ENCODE data around the gene SETBP1.
A peak's percentile ranks its signal among the peaks of the same experiment; 100 is the strongest.

SETBP1 gene

DNA sequence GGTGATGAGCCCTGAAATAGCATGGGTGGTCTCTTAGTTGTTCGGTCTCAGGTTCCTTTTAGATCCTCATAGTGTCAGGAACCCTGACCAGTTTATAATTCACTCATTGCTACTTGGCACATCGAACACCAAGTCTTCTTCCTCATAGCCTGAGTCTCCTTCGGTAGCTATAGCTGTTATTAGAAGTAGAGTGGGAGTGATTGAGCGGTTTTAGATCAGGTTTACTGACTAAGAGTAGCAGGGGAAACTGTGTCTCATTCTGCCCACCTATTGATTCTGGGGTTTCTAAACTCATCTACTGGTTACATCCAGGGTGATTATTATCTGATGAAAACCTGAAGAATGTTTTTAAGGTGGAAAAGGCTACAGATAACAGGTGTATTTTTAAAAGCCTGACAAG, 114.6 kb downstream of the SETBP1 start:
- Histone ChIP-seq H2BK120ac (ENCODE audit: low read depth, low read length) (no peak overlapping the region), H2BK15ac (ENCODE audit: low read depth, poor library complexity, severe bottlenecking) (no peak overlapping the region), H3K23ac (ENCODE audit: low read length in 2 of 2) (no peak overlapping the region), H3K18ac (ENCODE audit: low read depth in 1 of 2, low read length in 2 of 2) (no peak overlapping the region), H3K36me3 (ENCODE audit: control insufficient read depth in 1 of 2, insufficient read depth in 2 of 2, low read depth in 1 of 2, low read length in 2 of 2) (peaks cover 0 to 14% of the 10 kb centered on the region in 2 experiments), H3K14ac (ENCODE audit: low read length in 2 of 2) (no peak overlapping the region), H3K9me3 (ENCODE audit: control insufficient read depth, low read length) (no peaks in the 10 kb centered on the region), H3K4ac (ENCODE audit: low read depth in 1 of 2, low read length in 2 of 2) (no peak overlapping the region), H3K27me3 (ENCODE audit: control insufficient read depth in 1 of 2, insufficient read depth in 1 of 2, low read length in 2 of 2) (no peaks in the 10 kb centered on the region), H4K91ac (ENCODE audit: low read length) (no peak overlapping the region), H3K4me2 (ENCODE audit: low read length, poor library complexity, severe bottlenecking) (no peak overlapping the region), H3K79me1 (replicated peaks; ENCODE audit: low read length, poor library complexity, severe bottlenecking) (peaks cover 25% of the 10 kb centered on the region), H2AK5ac (ENCODE audit: low read length, severe bottlenecking) (peak overlapping the region; percentile 24), H3K4me1 (ENCODE audit: control insufficient read depth, insufficient read depth, low read depth, low read length) (peaks cover 24% of the 10 kb centered on the region), H2AFZ (ENCODE audit: low read depth, low read length) (no peak overlapping the region), H2BK5ac (ENCODE audit: low read depth, low read length, poor library complexity, severe bottlenecking) (no peak overlapping the region), H2BK12ac (ENCODE audit: low read length in 2 of 2) (no peak overlapping the region), H3K27ac (ENCODE audit: low read length, poor library complexity, severe bottlenecking) (no peak overlapping the region), H3K9ac (ENCODE audit: low read length) (no peak overlapping the region), H3K4me3 (ENCODE audit: insufficient read depth in 1 of 2, low read depth in 1 of 2, low read length in 2 of 2) (no peak overlapping the region), H4K8ac (ENCODE audit: low read length) (no peak overlapping the region)
- 98% methylated on average over 2 of the region's 4 CpGs for WGBS
- no peak for DNase-seq

DNA sequence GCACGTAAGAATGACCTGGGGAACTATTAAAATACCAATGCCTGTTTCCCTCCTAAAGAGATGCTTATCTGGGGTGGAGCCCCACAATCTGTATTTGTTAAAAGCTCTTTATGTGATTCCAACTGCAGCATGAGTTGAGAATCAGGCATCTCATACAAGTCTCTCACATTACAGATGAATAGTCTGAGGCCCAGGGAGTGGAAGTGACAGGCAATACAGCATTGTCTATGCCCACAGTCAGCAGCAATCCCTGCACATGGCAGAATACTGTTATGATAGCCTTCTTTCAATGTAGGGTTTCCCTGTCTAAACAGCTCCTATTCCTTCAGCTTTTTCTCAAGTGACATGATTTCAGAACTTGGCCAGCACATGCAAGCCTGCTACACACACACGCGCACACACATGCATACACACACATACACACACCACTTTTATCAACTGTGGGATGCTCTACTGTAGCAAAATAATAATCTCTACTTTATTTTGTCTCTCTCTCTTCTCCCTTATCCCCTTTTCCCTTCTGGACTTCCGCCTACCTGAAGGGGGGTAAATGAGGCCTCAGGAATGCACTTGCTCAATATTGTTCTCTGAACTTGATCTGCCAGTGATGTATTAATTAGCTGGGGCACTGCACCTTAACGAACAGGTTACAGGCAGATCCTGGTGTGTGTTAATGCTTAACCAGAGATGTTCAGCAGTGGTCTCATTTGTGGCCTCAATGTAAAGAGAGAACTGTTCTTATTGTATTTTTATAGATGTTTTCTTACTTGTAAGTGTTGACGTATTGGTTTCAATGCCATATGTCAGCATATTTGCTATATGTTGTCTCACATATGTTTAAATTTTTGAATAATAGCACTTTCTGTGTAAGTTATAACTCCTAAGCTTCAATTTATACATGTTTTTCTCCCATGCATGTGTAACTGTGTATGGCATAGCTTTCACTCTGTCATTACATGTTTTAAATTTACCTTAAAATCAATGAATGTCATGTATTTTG, 116.0 kb downstream of the SETBP1 start:
- no peaks in the 10 kb centered on the region for H3K9me3 ChIP-seq (ENCODE audit: control insufficient read depth, low read length)
- H3K27ac ChIP-seq (ENCODE audit: low read length, poor library complexity, severe bottlenecking), result no peak overlapping the region
- no peak for DNase-seq
- H3K23ac ChIP-seq (ENCODE audit: low read length in 2 of 2), result no peak overlapping the region
- no peak overlapping the region for H3K9ac ChIP-seq (ENCODE audit: low read length)
- no peak overlapping the region for H4K91ac ChIP-seq (ENCODE audit: low read length)
- no peak overlapping the region for H2BK120ac ChIP-seq (ENCODE audit: low read depth, low read length)
- no peak overlapping the region for H2BK5ac ChIP-seq (ENCODE audit: low read depth, low read length, poor library complexity, severe bottlenecking)
- no peaks in the 10 kb centered on the region for H3K27me3 ChIP-seq (ENCODE audit: control insufficient read depth in 1 of 2, insufficient read depth in 1 of 2, low read length in 2 of 2)
- peaks cover 22% of the 10 kb centered on the region for H3K79me1 ChIP-seq (replicated peaks; ENCODE audit: low read length, poor library complexity, severe bottlenecking)
- peaks cover 0 to 20% of the 10 kb centered on the region in 2 experiments for H3K36me3 ChIP-seq (ENCODE audit: control insufficient read depth in 1 of 2, insufficient read depth in 2 of 2, low read depth in 1 of 2, low read length in 2 of 2)
- 95% methylated on average over 4 of the region's 6 CpGs for WGBS
- no peak overlapping the region for H3K4me2 ChIP-seq (ENCODE audit: low read length, poor library complexity, severe bottlenecking)
- no peak overlapping the region for H2AFZ ChIP-seq (ENCODE audit: low read depth, low read length)
- H3K18ac ChIP-seq (ENCODE audit: low read depth in 1 of 2, low read length in 2 of 2), result peak overlapping the region in 1 of 2 experiments; percentile 5
- no peak overlapping the region for H3K14ac ChIP-seq (ENCODE audit: low read length in 2 of 2)
- no peak overlapping the region for H4K8ac ChIP-seq (ENCODE audit: low read length)
- peaks cover 19% of the 10 kb centered on the region for H3K4me1 ChIP-seq (ENCODE audit: control insufficient read depth, insufficient read depth, low read depth, low read length)
- H3K4ac ChIP-seq (ENCODE audit: low read depth in 1 of 2, low read length in 2 of 2), result no peak overlapping the region
- H3K4me3 ChIP-seq (ENCODE audit: insufficient read depth in 1 of 2, low read depth in 1 of 2, low read length in 2 of 2), result no peak overlapping the region
- H2BK15ac ChIP-seq (ENCODE audit: low read depth, poor library complexity, severe bottlenecking), result no peak overlapping the region
- H2AK5ac ChIP-seq (ENCODE audit: low read length, severe bottlenecking), result no peak overlapping the region
- H2BK12ac ChIP-seq (ENCODE audit: low read length in 2 of 2), result no peak overlapping the region

DNA sequence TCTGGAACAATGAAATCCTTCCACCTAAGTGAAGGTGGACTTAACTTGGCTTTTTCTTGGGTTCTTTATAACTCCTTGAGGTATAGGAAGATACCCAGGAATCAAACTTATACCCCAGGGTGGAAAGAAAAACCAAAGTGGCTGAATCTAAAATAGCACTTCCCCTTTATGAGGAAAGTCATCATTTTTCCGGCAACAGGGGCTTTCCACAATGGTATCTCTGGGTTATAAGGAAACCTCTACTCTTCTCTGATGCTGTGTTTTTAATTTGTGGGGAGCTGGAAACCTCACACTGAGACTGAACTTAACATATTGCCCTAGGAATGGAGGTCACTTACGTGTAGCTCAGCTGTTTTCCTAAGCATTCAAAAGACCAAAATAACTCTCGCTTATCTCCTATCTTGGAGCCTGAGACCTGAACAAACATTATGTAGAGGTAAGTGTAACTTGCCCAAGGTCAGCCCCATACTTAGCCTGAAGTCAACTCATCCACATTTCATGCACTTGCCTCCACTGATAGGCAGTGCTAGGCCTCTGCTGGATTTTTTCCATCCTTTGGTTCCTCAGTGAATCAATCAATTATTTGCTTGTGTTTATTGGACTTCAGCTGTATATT, 117.9 kb downstream of the SETBP1 start:
- Histone ChIP-seq H2BK15ac (ENCODE audit: low read depth, poor library complexity, severe bottlenecking) (no peak overlapping the region), H3K36me3 (ENCODE audit: control insufficient read depth in 1 of 2, insufficient read depth in 2 of 2, low read depth in 1 of 2, low read length in 2 of 2) (peaks cover 0 to 20% of the 10 kb centered on the region in 2 experiments), H3K79me1 (replicated peaks; ENCODE audit: low read length, poor library complexity, severe bottlenecking) (peaks cover 15% of the 10 kb centered on the region), H3K27ac (ENCODE audit: low read length, poor library complexity, severe bottlenecking) (no peak overlapping the region), H2AK5ac (ENCODE audit: low read length, severe bottlenecking) (peak overlapping the region; percentile 65), H2BK120ac (ENCODE audit: low read depth, low read length) (no peak overlapping the region), H3K4me1 (ENCODE audit: control insufficient read depth, insufficient read depth, low read depth, low read length) (peaks cover 13% of the 10 kb centered on the region), H4K91ac (ENCODE audit: low read length) (no peak overlapping the region), H3K23ac (ENCODE audit: low read length in 2 of 2) (no peak overlapping the region), H3K4me3 (ENCODE audit: insufficient read depth in 1 of 2, low read depth in 1 of 2, low read length in 2 of 2) (no peak overlapping the region), H3K27me3 (ENCODE audit: control insufficient read depth in 1 of 2, insufficient read depth in 1 of 2, low read length in 2 of 2) (no peaks in the 10 kb centered on the region), H2AFZ (ENCODE audit: low read depth, low read length) (no peak overlapping the region), H3K14ac (ENCODE audit: low read length in 2 of 2) (no peak overlapping the region), H2BK5ac (ENCODE audit: low read depth, low read length, poor library complexity, severe bottlenecking) (no peak overlapping the region), H2BK12ac (ENCODE audit: low read length in 2 of 2) (no peak overlapping the region), H4K8ac (ENCODE audit: low read length) (peak overlapping the region; percentile 5), H3K9me3 (ENCODE audit: control insufficient read depth, low read length) (no peaks in the 10 kb centered on the region), H3K4ac (ENCODE audit: low read depth in 1 of 2, low read length in 2 of 2) (no peak overlapping the region), H3K4me2 (ENCODE audit: low read length, poor library complexity, severe bottlenecking) (no peak overlapping the region), H3K18ac (ENCODE audit: low read depth in 1 of 2, low read length in 2 of 2) (no peak overlapping the region), H3K9ac (ENCODE audit: low read length) (no peak overlapping the region)
- 96% methylated on average over 3 of the region's 3 CpGs for WGBS
- no peak for DNase-seq

DNA sequence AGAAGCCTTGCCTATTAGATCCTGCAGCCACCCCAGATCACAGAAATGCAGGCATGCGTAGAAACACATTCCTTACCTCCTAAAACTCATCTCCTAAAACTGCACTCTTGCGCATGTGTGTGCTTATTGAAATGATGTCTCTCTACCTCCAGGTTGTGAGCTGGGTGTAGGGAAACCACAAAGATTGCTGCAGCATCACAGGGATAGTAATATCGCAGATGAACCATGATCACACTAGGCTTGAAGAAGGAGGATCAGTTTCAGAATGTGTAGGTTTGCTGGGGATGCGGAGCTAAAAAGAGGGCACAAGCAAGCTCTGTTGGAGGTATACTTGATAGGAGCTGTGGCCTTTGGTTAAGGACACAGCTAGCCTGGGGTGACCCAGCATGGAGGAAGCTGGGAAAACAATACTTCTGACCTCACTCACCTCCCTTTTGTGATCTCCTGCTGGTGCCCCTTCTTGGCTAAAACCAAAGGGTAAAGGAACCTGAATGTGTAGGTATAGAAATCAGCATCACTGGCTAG, 118.8 kb downstream of the SETBP1 start:
- H3K23ac ChIP-seq (ENCODE audit: low read length in 2 of 2), result no peak overlapping the region
- WGBS, result 97% methylated on average over 3 of the region's 4 CpGs
- H2AK5ac ChIP-seq (ENCODE audit: low read length, severe bottlenecking), result peak overlapping the region; percentile 77

More for the DNA sequence above, 118.8 kb downstream of the SETBP1 start:
- Histone ChIP-seq H3K4me1 (ENCODE audit: control insufficient read depth, insufficient read depth, low read depth, low read length) (peaks cover 13% of the 10 kb centered on the region), H4K8ac (ENCODE audit: low read length) (no peak overlapping the region), H3K4me3 (ENCODE audit: insufficient read depth in 1 of 2, low read depth in 1 of 2, low read length in 2 of 2) (no peak overlapping the region), H2BK120ac (ENCODE audit: low read depth, low read length) (no peak overlapping the region), H3K9me3 (ENCODE audit: control insufficient read depth, low read length) (no peaks in the 10 kb centered on the region), H3K9ac (ENCODE audit: low read length) (no peak overlapping the region), H3K4me2 (ENCODE audit: low read length, poor library complexity, severe bottlenecking) (no peak overlapping the region), H3K27ac (ENCODE audit: low read length, poor library complexity, severe bottlenecking) (peak overlapping the region; percentile 73), H3K4ac (ENCODE audit: low read depth in 1 of 2, low read length in 2 of 2) (no peak overlapping the region), H2BK15ac (ENCODE audit: low read depth, poor library complexity, severe bottlenecking) (no peak overlapping the region), H3K14ac (ENCODE audit: low read length in 2 of 2) (no peak overlapping the region), H3K18ac (ENCODE audit: low read depth in 1 of 2, low read length in 2 of 2) (no peak overlapping the region), H2BK12ac (ENCODE audit: low read length in 2 of 2) (peak overlapping the region in 1 of 2 experiments; percentile 1), H3K27me3 (ENCODE audit: control insufficient read depth in 1 of 2, insufficient read depth in 1 of 2, low read length in 2 of 2) (no peaks in the 10 kb centered on the region), H2BK5ac (ENCODE audit: low read depth, low read length, poor library complexity, severe bottlenecking) (no peak overlapping the region), H3K36me3 (ENCODE audit: control insufficient read depth in 1 of 2, insufficient read depth in 2 of 2, low read depth in 1 of 2, low read length in 2 of 2) (peaks cover 0 to 20% of the 10 kb centered on the region in 2 experiments), H3K79me1 (replicated peaks; ENCODE audit: low read length, poor library complexity, severe bottlenecking) (peaks cover 13% of the 10 kb centered on the region), H4K91ac (ENCODE audit: low read length) (no peak overlapping the region), H2AFZ (ENCODE audit: low read depth, low read length) (no peak overlapping the region)
- no peak for DNase-seq
